ENCODE measurements around the gene BCL2. TPM values are rescaled to one million over a fixed set of nuclear protein-coding genes. Genes with fewer than 3 reads are reported as not detected.

The BCL2 gene
- total and polyA plus RNA-seq, 9 donors, result 13.7 to 43.9 (median 35.7) TPM

- no peak for DNase-seq
These were observed 231.3 kb downstream of the BCL2 start for GRCh38 chr18:63088262-63088661.

GRCh38 chr18:63087421-63088230 lies 231.9 kb downstream of the BCL2 start:
- Histone ChIP-seq H3K36me3 (no peaks in the 10 kb centered on the region), H3K4me3 (no peak overlapping the region), H3K27ac (no peak overlapping the region), H3K9me3 (no peaks in the 10 kb centered on the region), H3K27me3 (no peaks in the 10 kb centered on the region), H3K4me1 (ENCODE audit: insufficient read depth) (no peaks in the 10 kb centered on the region)
- TF ChIP-seq, protein P1, sequence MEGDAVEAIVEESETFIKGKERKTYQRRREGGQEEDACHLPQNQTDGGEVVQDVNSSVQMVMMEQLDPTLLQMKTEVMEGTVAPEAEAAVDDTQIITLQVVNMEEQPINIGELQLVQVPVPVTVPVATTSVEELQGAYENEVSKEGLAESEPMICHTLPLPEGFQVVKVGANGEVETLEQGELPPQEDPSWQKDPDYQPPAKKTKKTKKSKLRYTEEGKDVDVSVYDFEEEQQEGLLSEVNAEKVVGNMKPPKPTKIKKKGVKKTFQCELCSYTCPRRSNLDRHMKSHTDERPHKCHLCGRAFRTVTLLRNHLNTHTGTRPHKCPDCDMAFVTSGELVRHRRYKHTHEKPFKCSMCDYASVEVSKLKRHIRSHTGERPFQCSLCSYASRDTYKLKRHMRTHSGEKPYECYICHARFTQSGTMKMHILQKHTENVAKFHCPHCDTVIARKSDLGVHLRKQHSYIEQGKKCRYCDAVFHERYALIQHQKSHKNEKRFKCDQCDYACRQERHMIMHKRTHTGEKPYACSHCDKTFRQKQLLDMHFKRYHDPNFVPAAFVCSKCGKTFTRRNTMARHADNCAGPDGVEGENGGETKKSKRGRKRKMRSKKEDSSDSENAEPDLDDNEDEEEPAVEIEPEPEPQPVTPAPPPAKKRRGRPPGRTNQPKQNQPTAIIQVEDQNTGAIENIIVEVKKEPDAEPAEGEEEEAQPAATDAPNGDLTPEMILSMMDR (IDR thresholded peaks at IDR 0.05), result no peak
- TF ChIP-seq POLR2A (IDR thresholded peaks at IDR 0.05) (no peak), EP300 (IDR thresholded peaks at IDR 0.05) (no peak)
- WGBS, 3 donors, result 69 to 77% (median 74%) methylated on average over 10 of the region's 10 CpGs
- DNase-seq, result no peak
- intact Hi-C loops (cut with DNase I), result no loop called here

More at GRCh38 chr18:63088262-63088661, 231.3 kb downstream of the BCL2 start:
- Histone ChIP-seq H3K4me1 (ENCODE audit: insufficient read depth) (no peaks in the 10 kb centered on the region), H3K27me3 (no peaks in the 10 kb centered on the region), H3K27ac (no peak overlapping the region), H3K4me3 (no peak overlapping the region), H3K9me3 (no peaks in the 10 kb centered on the region), H3K36me3 (no peaks in the 10 kb centered on the region)
- 55 to 64% (median 58%) methylated on average over 7 of the region's 7 CpGs for WGBS, 3 donors
- intact Hi-C loops (cut with DNase I), result no loop called here
- TF ChIP-seq POLR2A (IDR thresholded peaks at IDR 0.05) (no peak), EP300 (IDR thresholded peaks at IDR 0.05) (no peak)
- TF ChIP-seq, protein P1 (IDR thresholded peaks at IDR 0.05), result no peak

DNA sequence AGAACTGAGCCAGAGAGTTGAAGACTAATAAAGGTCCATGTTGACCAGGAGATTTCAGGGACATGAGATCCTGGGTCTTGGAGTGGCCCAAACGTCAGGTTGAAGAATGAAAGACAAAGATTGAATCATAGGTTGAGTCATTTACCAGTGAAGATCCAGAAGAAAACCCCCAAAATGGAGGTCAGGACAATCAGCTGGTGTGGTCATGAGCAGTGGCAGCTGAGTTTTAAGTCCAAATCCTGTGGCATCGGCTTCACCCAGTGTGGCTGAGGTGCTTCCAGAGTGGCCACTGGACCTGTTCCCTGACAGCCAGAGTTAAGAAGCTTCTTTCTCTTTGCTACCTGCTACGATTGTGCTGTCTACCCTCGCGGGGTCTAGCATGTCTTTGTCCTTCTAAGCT lies 234.0 kb downstream of the BCL2 start:
- Histone ChIP-seq H3K36me3 (no peaks in the 10 kb centered on the region), H3K27me3 (no peaks in the 10 kb centered on the region), H3K4me3 (no peak overlapping the region), H3K9me3 (no peaks in the 10 kb centered on the region), H3K27ac (no peak overlapping the region), H3K4me1 (ENCODE audit: insufficient read depth) (no peaks in the 10 kb centered on the region)
- TF ChIP-seq EP300 (IDR thresholded peaks at IDR 0.05) (no peak), POLR2A (IDR thresholded peaks at IDR 0.05) (no peak)
- TF ChIP-seq, protein P1 (IDR thresholded peaks at IDR 0.05), result no peak
- DNase-seq, result no peak
- intact Hi-C loops (cut with DNase I), result no loop called here
- WGBS, 3 donors, result 89 to 92% (median 91%) methylated on average over 5 of the region's 5 CpGs

DNA sequence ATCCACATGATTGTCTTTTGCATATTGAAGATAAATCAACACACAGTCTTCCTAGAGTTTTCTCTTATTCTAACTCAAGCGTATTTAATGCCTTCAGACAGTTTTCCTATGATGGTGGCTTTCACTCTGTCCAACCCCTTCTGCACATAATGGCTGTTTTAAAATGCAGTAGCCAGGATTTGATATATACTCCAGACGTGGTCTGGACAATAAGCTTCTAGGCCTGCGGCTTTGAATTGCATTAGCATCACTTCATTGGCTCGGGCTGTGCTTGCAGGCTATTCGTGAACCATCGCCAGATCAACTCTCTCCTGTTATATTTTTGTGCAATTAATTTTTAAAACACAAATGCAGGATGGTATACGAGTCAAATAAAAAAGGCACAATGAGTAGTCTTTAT lies 235.3 kb downstream of the BCL2 start:
- Histone ChIP-seq H3K9me3 (no peaks in the 10 kb centered on the region), H3K36me3 (no peaks in the 10 kb centered on the region), H3K4me1 (ENCODE audit: insufficient read depth) (no peaks in the 10 kb centered on the region), H3K27ac (no peak overlapping the region), H3K27me3 (no peaks in the 10 kb centered on the region), H3K4me3 (no peak overlapping the region)
- TF ChIP-seq EP300 (IDR thresholded peaks at IDR 0.05) (no peak), POLR2A (IDR thresholded peaks at IDR 0.05) (no peak)
- TF ChIP-seq, protein P1 (IDR thresholded peaks at IDR 0.05), result no peak
- WGBS, 3 donors, result 93 to 94% (median 93%) methylated on average over 7 of the region's 7 CpGs
- intact Hi-C loops (cut with DNase I), result no loop called here
- no peak for DNase-seq

Measured in ovary (tissue), 9 donors.